ENCODE results near the gene FRMPD2.
"Not testable (repeated sequence)": the region's sequence is repeated elsewhere in the genome, so short reads cannot be mapped to it uniquely, and the experiment has no call there.

The FRMPD2 gene

GRCh38 chr10:48197236-48197899 is 77.1 kb downstream of the FRMPD2 start:
- DNase-seq = no peak

GRCh38 chr10:48195803-48196202 is 78.7 kb downstream of the FRMPD2 start:
- DNase-seq = no peak

- DNase-seq = no peak
Observed at GRCh38 chr10:48194830-48195229, 79.7 kb downstream of the FRMPD2 start.

- no peak for DNase-seq
Observed at GRCh38 chr10:48193556-48193955, 80.9 kb downstream of the FRMPD2 start.

- no peak for DNase-seq
Observed at GRCh38 chr10:48192881-48193450, 81.5 kb downstream of the FRMPD2 start.

GRCh38 chr10:48187713-48188485 is 86.6 kb downstream of the FRMPD2 start:
- no peak for DNase-seq

DNA sequence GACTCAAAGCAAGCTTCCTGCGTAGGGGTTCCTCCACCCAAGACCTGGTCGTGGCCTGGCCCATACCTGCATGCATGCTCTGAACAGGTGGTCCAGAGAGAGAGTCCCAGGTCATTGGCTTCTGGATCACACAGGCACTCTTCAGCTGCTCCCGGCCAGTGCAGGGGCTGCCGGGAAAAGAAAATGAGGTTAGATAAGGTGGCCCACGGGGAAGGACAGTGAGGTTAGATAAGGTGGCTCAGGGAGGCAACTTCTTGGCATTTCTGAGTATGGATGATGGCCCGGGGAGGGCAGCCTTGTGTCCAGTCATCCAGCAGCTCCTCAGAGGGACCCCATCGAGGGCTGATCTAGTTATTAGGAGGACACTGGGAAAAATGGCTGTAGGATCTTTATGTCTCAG is 87.4 kb downstream of the FRMPD2 start:
- no peak for DNase-seq

DNA sequence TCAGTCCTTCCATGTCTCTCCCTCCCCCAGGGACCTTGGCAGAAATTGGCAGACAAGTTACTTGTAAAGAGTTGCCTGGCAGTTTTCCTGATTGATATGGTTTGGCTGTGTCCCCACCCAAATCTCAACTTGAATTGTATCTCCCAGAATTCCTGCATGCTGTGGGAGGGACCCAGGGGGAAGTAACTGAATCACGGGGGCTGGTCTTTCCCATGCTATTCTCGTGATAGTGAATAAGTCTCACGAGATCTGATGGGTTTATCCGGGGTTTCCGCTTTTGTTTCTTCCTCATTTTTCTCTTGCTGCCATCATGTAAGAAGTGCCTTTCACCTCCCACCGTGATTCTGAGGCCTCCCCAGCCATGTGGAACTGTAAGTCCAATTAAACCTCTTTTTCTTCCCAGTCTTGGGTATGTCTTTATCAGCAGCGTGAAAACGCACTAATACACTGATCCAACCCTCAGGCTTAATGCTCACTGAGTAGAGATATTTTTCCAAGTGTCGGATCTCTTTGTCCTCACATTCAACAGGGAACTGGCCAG is 88.2 kb downstream of the FRMPD2 start:
- not testable (repeated sequence) for DNase-seq

DNA sequence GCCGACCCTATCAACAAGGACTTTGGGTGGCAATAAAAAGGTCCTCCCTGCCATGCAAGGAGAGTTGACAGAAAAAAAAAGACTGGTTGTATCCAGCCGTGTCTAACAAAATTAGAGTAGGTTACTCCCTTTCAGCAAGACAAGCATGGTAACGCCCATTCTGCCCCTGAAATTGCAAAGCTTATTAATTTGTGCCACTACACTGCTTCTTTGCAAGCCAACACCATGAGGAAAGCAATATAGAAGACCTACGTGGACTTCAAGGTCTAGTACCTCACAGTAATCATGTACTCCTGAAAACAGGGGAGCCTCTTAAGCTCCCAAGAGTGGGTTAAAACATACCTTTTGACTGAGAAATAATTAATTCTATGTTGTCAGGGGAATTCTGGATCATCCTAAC is 90.3 kb downstream of the FRMPD2 start:
- DNase-seq = no peak

DNA sequence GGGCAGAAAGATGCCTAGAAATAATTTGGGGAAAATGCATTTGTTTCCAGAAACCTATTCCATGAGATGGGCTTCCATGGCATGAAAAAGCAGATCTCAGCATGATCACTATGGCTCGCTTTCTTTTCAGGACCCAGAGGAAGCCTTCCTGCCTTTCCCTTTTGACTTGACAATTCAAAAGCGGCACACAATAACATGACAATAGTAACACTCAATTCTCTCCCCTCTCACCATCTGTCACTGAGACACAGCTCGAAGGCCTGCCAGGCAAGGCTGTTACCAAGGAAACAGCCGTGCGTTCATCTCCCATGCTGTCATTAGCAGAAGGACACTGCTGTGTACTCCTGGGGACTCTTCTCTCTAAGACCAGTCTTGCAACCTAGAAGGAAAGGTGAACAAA is 101.8 kb downstream of the FRMPD2 start:
- not testable (repeated sequence) for DNase-seq

DNA sequence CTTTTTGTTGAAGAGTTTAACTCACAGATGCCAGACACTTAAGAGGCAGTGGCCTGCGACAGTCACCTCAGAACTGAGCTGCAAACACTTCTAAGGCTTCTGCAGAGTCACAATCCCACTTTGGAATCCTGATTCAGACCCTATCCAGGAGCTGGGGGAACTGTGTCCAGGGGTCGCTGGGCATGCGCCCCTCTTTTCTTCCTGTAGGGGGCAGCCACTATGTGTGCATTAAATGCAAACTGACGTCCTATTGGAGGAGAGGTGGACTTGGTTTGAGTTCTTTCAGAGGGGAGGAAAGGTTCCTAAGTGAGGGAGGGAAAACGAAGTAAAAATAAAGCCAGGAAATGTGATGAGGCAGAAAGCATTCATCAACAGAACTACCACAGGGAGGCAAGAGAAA is 113.8 kb downstream of the FRMPD2 start:
- DNase-seq = not testable (repeated sequence)

DNA sequence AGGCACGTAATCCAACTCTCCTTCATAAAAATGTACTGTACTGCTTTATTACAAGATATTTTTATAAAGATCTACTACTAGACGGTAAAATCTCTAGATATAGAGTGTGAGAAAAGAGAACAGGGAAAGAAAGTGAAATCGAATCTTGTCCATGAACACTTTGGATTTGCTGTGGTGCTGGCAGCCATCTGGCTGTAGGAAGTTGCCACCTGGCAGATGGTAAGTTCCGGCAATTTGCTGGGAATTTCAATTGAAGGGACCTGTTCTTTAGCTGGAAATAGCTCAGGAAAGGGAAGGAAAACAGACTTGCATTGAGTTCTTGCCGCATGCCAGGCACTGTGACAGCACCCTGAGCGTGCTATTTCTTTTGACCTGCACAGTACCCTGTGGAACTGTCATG is 114.3 kb downstream of the FRMPD2 start:
- not testable (repeated sequence) for DNase-seq

DNA sequence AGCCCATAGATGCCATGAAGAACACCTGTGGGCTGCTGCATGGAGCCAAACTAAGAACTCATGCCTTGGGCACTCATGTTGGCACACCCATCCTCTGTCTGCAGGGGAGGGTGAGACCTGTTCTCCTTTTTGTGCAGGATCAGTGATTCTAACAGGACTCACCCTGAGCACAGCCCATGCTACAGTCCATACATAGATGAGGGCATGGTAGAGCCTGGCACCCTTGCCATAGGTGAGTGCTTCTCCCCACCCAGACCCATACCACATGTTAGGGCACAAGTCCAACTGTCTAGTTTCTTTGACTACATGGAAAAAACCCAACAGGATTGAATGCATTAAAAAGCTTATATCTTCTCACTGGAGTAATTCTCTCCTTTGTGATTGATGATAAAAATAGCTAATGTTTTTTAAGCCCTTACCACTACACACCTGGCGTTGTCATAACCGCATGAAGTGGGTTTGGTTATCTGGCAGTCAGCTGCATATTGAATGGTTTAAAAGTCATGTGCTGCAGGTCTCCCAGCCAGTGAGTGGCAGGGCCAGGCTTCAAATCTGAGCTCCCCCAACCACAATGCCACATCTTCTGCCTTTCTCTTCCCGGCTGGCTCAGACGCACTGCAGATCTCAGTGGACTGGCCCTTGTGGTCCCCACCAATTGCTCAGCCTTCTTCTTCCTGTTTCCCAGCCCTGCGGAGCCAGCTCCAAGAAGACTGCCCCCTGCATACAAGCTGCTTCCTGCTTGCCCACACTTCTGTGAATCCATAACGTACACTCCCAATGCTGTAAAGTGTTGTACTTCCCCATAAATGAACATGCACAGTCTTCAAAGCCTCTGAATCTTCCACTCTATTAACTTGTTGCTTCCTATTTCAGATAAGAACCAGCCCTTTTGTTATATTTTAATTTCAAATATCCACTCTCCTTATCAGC is 120.0 kb downstream of the FRMPD2 start:
- DNase-seq = not testable (repeated sequence)

GRCh38 chr10:48147643-48148042 is 126.9 kb downstream of the FRMPD2 start:
- not testable (repeated sequence) for DNase-seq

- DNase-seq = not testable (repeated sequence)
Observed at GRCh38 chr10:48143721-48144642, 130.5 kb downstream of the FRMPD2 start.

DNA sequence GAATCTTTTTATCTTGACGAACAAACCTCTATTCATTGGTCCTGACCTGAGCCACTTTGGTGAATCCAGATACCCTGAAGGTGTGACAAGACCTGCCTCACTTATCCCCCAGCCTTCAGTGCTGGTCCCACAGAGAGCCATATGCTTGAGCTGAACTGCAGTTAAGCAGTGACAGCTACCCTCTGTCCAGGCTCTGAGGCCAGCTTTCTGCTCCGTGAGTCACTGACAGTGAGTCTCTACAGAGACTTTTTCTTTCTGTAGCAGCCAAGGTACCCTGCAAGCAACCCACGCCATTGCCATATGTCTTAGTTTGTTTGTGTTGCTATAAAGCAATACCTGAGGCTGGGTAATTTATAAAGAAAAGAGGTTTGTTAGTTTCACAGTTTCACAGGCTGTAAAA is 133.5 kb downstream of the FRMPD2 start:
- DNase-seq = not testable (repeated sequence)

DNA sequence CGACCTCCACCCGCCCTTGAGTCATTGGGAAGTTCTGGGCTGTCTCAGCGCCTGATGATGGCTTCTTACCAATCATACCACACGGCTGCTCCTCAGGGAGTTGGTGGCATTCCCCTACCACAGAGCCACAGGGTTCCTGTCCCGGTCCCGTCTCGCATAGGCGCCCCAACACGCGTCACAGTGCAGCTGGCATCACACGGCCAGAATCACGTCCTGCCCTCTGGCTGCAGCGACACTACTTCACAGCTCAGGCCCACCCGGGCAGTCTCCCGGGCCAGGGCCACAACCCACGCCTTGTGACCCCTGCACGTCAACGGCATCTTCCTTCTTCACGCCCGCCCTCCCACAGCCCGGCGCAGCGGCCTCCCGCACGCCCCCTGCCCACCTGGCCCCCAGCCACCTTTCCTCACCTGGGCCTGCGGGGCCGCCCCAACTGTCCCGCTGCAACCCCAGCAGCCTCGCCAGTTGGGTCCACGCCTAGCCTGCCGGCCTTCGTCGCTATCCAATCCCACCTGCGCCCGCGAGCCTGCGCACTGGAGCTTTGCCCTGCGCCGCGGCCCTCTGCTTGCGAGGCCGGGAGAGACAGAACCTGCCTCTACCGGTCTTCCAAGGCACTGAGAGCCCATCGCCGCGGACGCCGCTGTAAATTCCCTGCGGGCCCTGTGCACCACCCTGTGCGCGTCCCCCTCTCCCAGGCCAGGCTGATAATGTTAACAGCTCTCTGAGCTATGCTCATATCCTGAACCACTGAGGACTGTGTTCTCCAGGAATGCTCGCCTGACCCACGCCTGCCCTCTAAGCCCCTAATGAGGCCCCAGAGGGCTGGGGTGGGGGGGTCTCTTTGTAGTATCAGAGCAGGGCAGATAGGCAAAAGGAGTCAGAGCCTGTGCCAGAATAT is 134.3 kb downstream of the FRMPD2 start:
- DNase-seq = not testable (repeated sequence)

DNA sequence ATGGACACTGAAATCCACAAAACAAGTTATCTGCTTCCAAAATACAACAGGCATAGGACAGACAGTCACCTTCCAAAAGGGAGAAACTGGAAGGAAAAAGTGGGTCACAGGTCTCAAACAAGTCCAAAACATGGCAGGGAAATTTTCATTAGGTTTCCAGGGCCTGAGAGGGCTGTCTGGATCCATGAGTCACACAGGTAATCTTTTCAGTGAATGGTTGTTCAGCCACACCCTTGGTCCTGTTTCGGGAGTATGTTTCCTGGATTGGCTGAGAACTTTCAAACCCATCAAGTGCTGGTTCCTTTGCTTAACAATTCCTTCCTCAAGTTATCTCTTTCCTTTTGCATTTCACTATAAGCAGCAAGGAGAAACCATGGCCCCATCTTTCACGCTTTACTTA is 145.5 kb downstream of the FRMPD2 start:
- not testable (repeated sequence) for DNase-seq

- not testable (repeated sequence) for DNase-seq
Observed at GRCh38 chr10:48126251-48126650, 148.2 kb downstream of the FRMPD2 start.

DNA sequence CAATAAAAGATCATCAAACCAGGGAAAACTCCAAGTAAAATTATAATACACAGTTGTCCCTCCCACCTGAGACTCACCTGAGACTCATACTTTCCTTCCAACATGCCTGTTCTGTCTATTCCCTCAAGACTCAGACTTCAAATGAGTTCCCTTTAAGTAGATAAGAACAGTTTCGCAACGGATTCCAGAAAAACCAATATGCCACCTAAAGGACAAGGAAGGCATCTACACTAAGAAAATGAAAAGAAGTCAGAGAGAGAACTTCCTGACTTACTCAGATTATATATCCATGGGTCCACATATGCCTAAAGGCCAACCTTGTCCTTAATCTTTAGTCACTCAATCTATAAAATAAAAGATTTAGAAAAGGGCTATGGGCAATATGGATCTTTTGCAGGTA is 148.9 kb downstream of the FRMPD2 start:
- not testable (repeated sequence) for DNase-seq
